ENCODE results near the gene PAQR8. TPM values are rescaled to one million over a fixed set of nuclear protein-coding genes. Genes with fewer than 3 reads are reported as not detected.

Gene PAQR8
- total and polyA plus RNA-seq, 2 of the 4 experiments (the other 2 are of a cell fraction): 1.4 to 1.6 TPM

DNA sequence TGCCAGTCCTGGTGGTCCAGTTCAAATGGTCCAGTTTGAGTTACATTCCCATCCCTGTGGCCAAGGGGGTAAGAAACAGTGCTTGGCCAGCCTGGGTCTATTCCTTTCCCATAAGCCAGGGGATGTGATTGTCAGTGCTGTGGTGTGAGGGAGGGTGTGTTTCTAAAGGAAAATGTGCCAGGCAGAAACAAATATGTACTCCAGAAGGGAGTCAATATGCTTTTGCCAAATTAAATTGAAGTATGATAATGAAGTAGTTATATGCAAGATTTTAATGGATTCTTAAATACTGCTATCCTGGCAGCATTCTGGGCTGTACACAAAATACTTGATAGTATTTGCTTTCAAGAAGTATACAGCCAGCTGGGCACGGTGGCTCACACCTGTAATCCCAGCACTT is 16.6 kb upstream of the PAQR8 start:
- Histone ChIP-seq H3K14ac (replicated peaks; ENCODE audit: low read depth, low read length) (no peak overlapping the region), H2BK15ac (ENCODE audit: low read depth, low read length) (no peak overlapping the region), H3K56ac (ENCODE audit: extremely low read depth, insufficient read depth, low read length) (no peak overlapping the region), H3K27me3 (ENCODE audit: control insufficient read depth, insufficient read depth, low read length) (peaks cover 5% of the 10 kb centered on the region; the same call in 1 of the 2 replicates), H3K79me1 (ENCODE audit: low read depth in 1 of 2, low read length in 2 of 2) (no peaks in the 10 kb centered on the region), H4K8ac (ENCODE audit: low read depth in 2 of 2, low read length in 2 of 2) (no peak overlapping the region), H4K5ac (ENCODE audit: low read depth, low read length) (no peak overlapping the region), H3K9ac (ENCODE audit: low read depth, low read length) (no peak overlapping the region), H2AFZ (replicated peaks; ENCODE audit: low read length, poor library complexity) (no peak overlapping the region), H3K4me2 (ENCODE audit: low read depth, low read length) (no peak overlapping the region), H3K18ac (ENCODE audit: low read depth, low read length) (no peak overlapping the region), H3K4me1 (ENCODE audit: control insufficient read depth, insufficient read depth, low read length) (peaks cover 1% of the 10 kb centered on the region; the same call in 1 of the 2 replicates), H3K4ac (ENCODE audit: low read depth, low read length) (no peak overlapping the region), H4K91ac (ENCODE audit: insufficient read depth, low read depth, low read length) (no peak overlapping the region), H3K4me3 (ENCODE audit: insufficient read depth, low read depth, low read length) (no peak overlapping the region), H4K20me1 (ENCODE audit: insufficient read depth, low read length) (no peaks in the 10 kb centered on the region), H2AK5ac (ENCODE audit: low read depth, low read length) (no peak overlapping the region), H3K9me1 (ENCODE audit: insufficient read depth, low read length) (no peaks in the 10 kb centered on the region), H2BK120ac (ENCODE audit: low read depth, low read length) (no peak overlapping the region), H3K36me3 (ENCODE audit: control insufficient read depth, insufficient read depth, low read length) (no peaks in the 10 kb centered on the region), H3K23ac (ENCODE audit: low read depth, low read length) (no peak overlapping the region), H2AK9ac (replicated peaks; ENCODE audit: low read depth, low read length, poor library complexity) (no peak overlapping the region), H2BK5ac (ENCODE audit: low read depth, low read length, poor library complexity, severe bottlenecking) (no peak overlapping the region), H3K9me3 (ENCODE audit: control insufficient read depth, insufficient read depth, low read length) (no peaks in the 10 kb centered on the region), H2BK20ac (ENCODE audit: low read depth, low read length) (no peak overlapping the region), H3K27ac (ENCODE audit: insufficient read depth, low read length) (no peak overlapping the region)
- ChIA-PET POLR2A (ENCODE audit: unreplicated experiment) (interaction anchor here (0.6 kb wide), 1 partner anchor 7 kb away, joined by 3 read pairs; no protein-coding TSS in a partner anchor), CTCF (no interaction called here)
- dilution Hi-C loops (cut with HindIII; ENCODE audit: low sequenced_read_pairs, unreplicated experiment) (no loop called here), in situ Hi-C loops (cut with MboI; ENCODE audit: low sequenced_read_pairs) (no loop called here), intact Hi-C loops (cut with micrococcal nuclease) (no loop called here)
- TF ChIP-seq BHLHE40 (IDR thresholded peaks at IDR 0.05; ENCODE audit: low read depth, low read length) (no peak), FOS (IDR thresholded peaks at IDR 0.05; ENCODE audit: low read depth, low read length) (no peak), RCOR1 (IDR thresholded peaks at IDR 0.05; ENCODE audit: insufficient replicate concordance, low read length) (no peak), MAFK (IDR thresholded peaks at IDR 0.05; ENCODE audit: low read depth, low read length) (no peak), MXI1 (IDR thresholded peaks at IDR 0.05; ENCODE audit: borderline replicate concordance, low read depth, low read length) (no peak), CEBPB (IDR thresholded peaks at IDR 0.05; ENCODE audit: low read depth, low read length) (no peak), RFX5 (IDR thresholded peaks at IDR 0.05; ENCODE audit: low read depth, low read length) (no peak), CHD1 (IDR thresholded peaks at IDR 0.05; ENCODE audit: low read depth, low read length) (no peak), POLR2A (IDR thresholded peaks at IDR 0.05; ENCODE audit: low read depth, low read length) (no peak), SMC3 (IDR thresholded peaks at IDR 0.05; ENCODE audit: low read depth, low read length) (no peak)
- DNase-seq (no peak), ATAC-seq (ENCODE audit: low read depth) (no peak)
- no CpG with 5 or more reads among the region's 1 CpG for WGBS, 2 experiments (ENCODE audit: extremely low coverage in 2 of 2, insufficient read length in 1 of 2)
- BruUV-seq (replicated peaks): no TSS peak
